Heart left ventricle (tissue), 13 donors: ENCODE measurements around the gene COX19.

Experiments used
- POLR2A ChIP-seq, 2 donors: fragments of 450-650 bp; IDR thresholded peaks; one replicate each; pipeline ENCODE4 v1.6.1; 2017; ENCODE audit warnings: antibody characterized with exemption in 2 of 2, mild to moderate bottlenecking in 2 of 2, moderate library complexity in 2 of 2
- TF ChIP-seq, protein P1 (sequence below), 12 donors: fragments of 200-600 bp; sonication (generic) in 4 of 12; IDR thresholded peaks; one replicate each; pipeline versions ENCODE4 v1.5.0 to v1.8.0; 2018 to 2022; ENCODE audit warnings: antibody characterized with exemption in 12 of 12, mild to moderate bottlenecking in 5 of 12
- donor health status: ischemic (EF 13 %, LVEDD 7.1; RV severe dilation, severe dysfunction).
- donor health status: DM: no; HTN: yes; CAD: no.
- donor health status: DM: no; HTN: no; CAD: no.
- donor health status: ischemic (EF 25% LVEDD 6.9; RV normal size, moderate dysfunction).
- donor health status: ischemic (EF 25% LVEDD 5.7; RV mildly dilated, moderate dysfunction).
- donor health status: ischemic (EF 35%, LVEDD 5.7; RV mildly dilated, moderate dysfunction).
- donor health status: nonischemic (EF 11% LVEDD 7.7; RV severe dilation, severe dysfunction).
- donor health status: DM: yes; HTN: yes; CAD: no.
- donor health status: PGD.
- donor health status: ischemic (EF 29% LVEDD 5.4; RV normal size, mild dysfunction).
- donor health status: nonischemic (EF 23%, LVEDD 6.1; RV moderate dilation, normal function).

DNA sequence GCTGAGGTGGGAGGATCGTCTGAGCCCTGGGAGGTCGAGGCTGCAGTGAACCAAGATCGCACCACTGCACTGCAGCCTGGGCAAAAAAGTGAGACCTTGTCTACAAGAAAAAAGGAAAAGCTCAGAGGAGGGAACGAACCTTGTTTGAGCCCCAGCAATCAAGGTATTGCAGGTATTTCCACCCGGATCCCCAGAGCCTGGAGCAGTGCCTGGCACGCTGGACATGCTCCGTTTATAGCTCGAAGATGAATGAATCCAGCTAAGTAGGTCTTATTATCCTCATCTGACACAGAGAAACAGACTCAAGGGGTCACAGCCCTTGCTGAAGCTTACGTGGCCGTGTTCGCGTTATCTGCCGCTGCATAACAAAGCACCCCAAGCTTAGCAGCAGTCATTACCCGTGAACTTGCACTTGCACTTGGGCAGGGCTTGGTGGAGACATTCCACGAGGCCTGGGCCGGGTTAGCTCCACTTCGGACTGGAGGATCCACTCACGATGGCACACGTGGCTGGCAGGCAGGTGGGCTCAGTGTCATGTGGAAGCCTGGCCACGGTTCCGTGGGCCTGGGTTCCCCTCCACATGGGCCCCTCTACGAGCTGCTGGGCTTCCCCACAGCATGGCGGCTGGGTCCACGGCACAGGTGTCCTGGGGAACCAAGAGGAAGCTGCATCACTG lies 3.2 kb upstream of the COX19 start:
- TF ChIP-seq, protein P1, sequence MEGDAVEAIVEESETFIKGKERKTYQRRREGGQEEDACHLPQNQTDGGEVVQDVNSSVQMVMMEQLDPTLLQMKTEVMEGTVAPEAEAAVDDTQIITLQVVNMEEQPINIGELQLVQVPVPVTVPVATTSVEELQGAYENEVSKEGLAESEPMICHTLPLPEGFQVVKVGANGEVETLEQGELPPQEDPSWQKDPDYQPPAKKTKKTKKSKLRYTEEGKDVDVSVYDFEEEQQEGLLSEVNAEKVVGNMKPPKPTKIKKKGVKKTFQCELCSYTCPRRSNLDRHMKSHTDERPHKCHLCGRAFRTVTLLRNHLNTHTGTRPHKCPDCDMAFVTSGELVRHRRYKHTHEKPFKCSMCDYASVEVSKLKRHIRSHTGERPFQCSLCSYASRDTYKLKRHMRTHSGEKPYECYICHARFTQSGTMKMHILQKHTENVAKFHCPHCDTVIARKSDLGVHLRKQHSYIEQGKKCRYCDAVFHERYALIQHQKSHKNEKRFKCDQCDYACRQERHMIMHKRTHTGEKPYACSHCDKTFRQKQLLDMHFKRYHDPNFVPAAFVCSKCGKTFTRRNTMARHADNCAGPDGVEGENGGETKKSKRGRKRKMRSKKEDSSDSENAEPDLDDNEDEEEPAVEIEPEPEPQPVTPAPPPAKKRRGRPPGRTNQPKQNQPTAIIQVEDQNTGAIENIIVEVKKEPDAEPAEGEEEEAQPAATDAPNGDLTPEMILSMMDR (IDR thresholded peaks at IDR 0.05) = no peak
- TF ChIP-seq POLR2A (IDR thresholded peaks at IDR 0.05) = no peak
